Skeletal muscle satellite cell (primary cell): Measurements from ENCODE around the gene VTI1A.

Experiments
- H3K27me3 ChIP-seq: 2 replicates; pipeline ENCODE4 v1.7.0; 2013; ENCODE audit warnings: low read length; ENCODE audit not compliant: control insufficient read depth, insufficient read depth
- H3K36me3 ChIP-seq: 2 replicates; pipeline ENCODE4 v1.7.0; 2013; ENCODE audit warnings: mild to moderate bottlenecking, control low read depth, low read length; ENCODE audit not compliant: insufficient read depth
- H3K4me1 ChIP-seq: 2 replicates; pipeline ENCODE4 v1.7.0; 2013; ENCODE audit warnings: low read length; ENCODE audit not compliant: control insufficient read depth, insufficient read depth
- H3K4me2 ChIP-seq: 2 replicates; pipeline ENCODE4 v1.7.0; 2013; ENCODE audit warnings: mild to moderate bottlenecking, low read length
- H3K4me3 ChIP-seq: 2 replicates; pipeline ENCODE4 v1.7.0; 2013; ENCODE audit warnings: low read length
- H3K9ac ChIP-seq: 2 replicates; pipeline ENCODE4 v1.7.0; 2013; ENCODE audit warnings: mild to moderate bottlenecking, low read depth, low read length, moderate library complexity
- H3K9me3 ChIP-seq: replicated peaks from 2 replicates; pipeline ENCODE4 v1.7.0; 2013; ENCODE audit warnings: mild to moderate bottlenecking, control low read depth, low read length

The VTI1A gene

GRCh38 chr10:112649822-112650152, 202.8 kb downstream of the VTI1A start:
- Histone ChIP-seq H3K9me3 (no peaks in the 10 kb centered on the region), H3K4me1 (peaks cover 9% of the 10 kb centered on the region), H3K9ac (no peak overlapping the region), H3K36me3 (no peaks in the 10 kb centered on the region), H3K4me2 (no peak overlapping the region), H3K27me3 (no peaks in the 10 kb centered on the region), H3K4me3 (no peak overlapping the region)

- Histone ChIP-seq H3K9ac (no peak overlapping the region), H3K9me3 (no peaks in the 10 kb centered on the region), H3K27me3 (no peaks in the 10 kb centered on the region), H3K4me2 (no peak overlapping the region), H3K4me3 (no peak overlapping the region), H3K4me1 (peaks cover 9% of the 10 kb centered on the region), H3K36me3 (no peaks in the 10 kb centered on the region)
These were observed 203.6 kb downstream of the VTI1A start for GRCh38 chr10:112650588-112651030.

GRCh38 chr10:112653215-112653614, 206.2 kb downstream of the VTI1A start:
- Histone ChIP-seq H3K9ac (no peak overlapping the region), H3K27me3 (no peaks in the 10 kb centered on the region), H3K4me1 (peaks cover 9% of the 10 kb centered on the region), H3K9me3 (no peaks in the 10 kb centered on the region), H3K4me2 (no peak overlapping the region), H3K36me3 (no peaks in the 10 kb centered on the region), H3K4me3 (no peak overlapping the region)

GRCh38 chr10:112653851-112654250, 206.8 kb downstream of the VTI1A start:
- no peak overlapping the region for H3K9ac ChIP-seq
- no peaks in the 10 kb centered on the region for H3K36me3 ChIP-seq
- H3K9me3 ChIP-seq = no peaks in the 10 kb centered on the region
- H3K4me1 ChIP-seq = peaks cover 9% of the 10 kb centered on the region
- H3K4me2 ChIP-seq = no peak overlapping the region
- H3K4me3 ChIP-seq = no peak overlapping the region
- H3K27me3 ChIP-seq = no peaks in the 10 kb centered on the region

- Histone ChIP-seq H3K4me3 (no peak overlapping the region), H3K4me1 (peaks cover 13% of the 10 kb centered on the region)
These were observed 207.8 kb downstream of the VTI1A start for GRCh38 chr10:112654794-112655193.

GRCh38 chr10:112655722-112656121, 208.7 kb downstream of the VTI1A start:
- H3K9me3 ChIP-seq = no peaks in the 10 kb centered on the region
- H3K4me1 ChIP-seq = peaks cover 8% of the 10 kb centered on the region

More at GRCh38 chr10:112654794-112655193, 207.8 kb downstream of the VTI1A start:
- Histone ChIP-seq H3K9me3 (no peaks in the 10 kb centered on the region), H3K36me3 (no peaks in the 10 kb centered on the region), H3K4me2 (no peak overlapping the region), H3K9ac (no peak overlapping the region), H3K27me3 (no peaks in the 10 kb centered on the region)

GRCh38 chr10:112658465-112658864, 211.4 kb downstream of the VTI1A start:
- Histone ChIP-seq H3K4me2 (no peak overlapping the region), H3K9ac (no peak overlapping the region), H3K4me3 (no peak overlapping the region), H3K9me3 (no peaks in the 10 kb centered on the region), H3K36me3 (no peaks in the 10 kb centered on the region), H3K4me1 (peaks cover 11% of the 10 kb centered on the region), H3K27me3 (no peaks in the 10 kb centered on the region)

More at GRCh38 chr10:112655722-112656121, 208.7 kb downstream of the VTI1A start:
- H3K4me2 ChIP-seq = no peak overlapping the region
- no peaks in the 10 kb centered on the region for H3K27me3 ChIP-seq
- H3K36me3 ChIP-seq = no peaks in the 10 kb centered on the region
- no peak overlapping the region for H3K4me3 ChIP-seq
- H3K9ac ChIP-seq = no peak overlapping the region

- Histone ChIP-seq H3K4me2 (no peak overlapping the region), H3K4me3 (no peak overlapping the region), H3K27me3 (no peaks in the 10 kb centered on the region), H3K9me3 (no peaks in the 10 kb centered on the region), H3K36me3 (no peaks in the 10 kb centered on the region), H3K9ac (no peak overlapping the region), H3K4me1 (peaks cover 17% of the 10 kb centered on the region)
These were observed 212.1 kb downstream of the VTI1A start for GRCh38 chr10:112658900-112659638.

- Histone ChIP-seq H3K4me2 (no peak overlapping the region), H3K27me3 (no peaks in the 10 kb centered on the region), H3K9me3 (no peaks in the 10 kb centered on the region), H3K9ac (no peak overlapping the region), H3K4me1 (peaks cover 19% of the 10 kb centered on the region), H3K36me3 (no peaks in the 10 kb centered on the region), H3K4me3 (no peak overlapping the region)
These were observed 216.5 kb downstream of the VTI1A start for GRCh38 chr10:112663234-112664125.

GRCh38 chr10:112666094-112666493, 219.1 kb downstream of the VTI1A start:
- Histone ChIP-seq H3K4me3 (no peak overlapping the region), H3K9ac (no peak overlapping the region), H3K9me3 (no peaks in the 10 kb centered on the region), H3K27me3 (no peaks in the 10 kb centered on the region), H3K4me1 (peaks cover 15% of the 10 kb centered on the region), H3K36me3 (no peaks in the 10 kb centered on the region), H3K4me2 (no peak overlapping the region)

GRCh38 chr10:112669989-112670388, 223.0 kb downstream of the VTI1A start:
- Histone ChIP-seq H3K27me3 (no peaks in the 10 kb centered on the region), H3K9ac (no peak overlapping the region), H3K4me3 (no peak overlapping the region), H3K4me2 (no peak overlapping the region), H3K36me3 (no peaks in the 10 kb centered on the region), H3K9me3 (no peaks in the 10 kb centered on the region), H3K4me1 (no peaks in the 10 kb centered on the region)
